HepG2 (cell line): ENCODE measurements around the gene HEXIM1. TPM values are rescaled to one million over a fixed set of nuclear protein-coding genes. Genes with fewer than 3 reads are reported as not detected.
A peak's percentile ranks its signal among the peaks of the same experiment; 100 is the strongest.

Experiments
- CBX5 ChIP-seq: sonication (generic); formaldehyde crosslinking; IDR thresholded peaks from 2 replicates; pipeline ENCODE4 v1.4.0; 2020; ENCODE audit warnings: missing genetic modification reagents, borderline replicate concordance
- GPN1 ChIP-seq: sonication (generic); formaldehyde crosslinking; IDR thresholded peaks from 2 replicates; pipeline ENCODE4 v1.5.1; 2020; ENCODE audit warnings: missing genetic modification reagents, borderline replicate concordance
- HNF4A ChIP-seq: sonication (generic); formaldehyde crosslinking; IDR thresholded peaks from 2 replicates; pipeline ENCODE4 v1.4.0; 2020; ENCODE audit warnings: missing genetic modification reagents
- IRF2 ChIP-seq: IDR thresholded peaks from 2 replicates; pipeline ENCODE4 v1.6.1; 2018; ENCODE audit warnings: missing genetic modification reagents, missing compliant biosample characterization
- MIER2 ChIP-seq: IDR thresholded peaks from 2 replicates; pipeline ENCODE4 v1.6.1; 2016; ENCODE audit warnings: missing biosample characterization, missing genetic modification reagents
- NR1H2 ChIP-seq: sonication (generic); formaldehyde crosslinking; IDR thresholded peaks from 2 replicates; pipeline ENCODE4 v1.8.1; 2022; ENCODE audit warnings: low read depth, missing genetic modification reagents, borderline replicate concordance
- PAF1 ChIP-seq: IDR thresholded peaks from 2 replicates; pipeline ENCODE4 v1.6.1; 2016; ENCODE audit warnings: missing genetic modification reagents, missing compliant biosample characterization
- RBAK ChIP-seq: sonication (generic); formaldehyde crosslinking; IDR thresholded peaks from 2 replicates; pipeline ENCODE4 v1.5.1; 2020; ENCODE audit warnings: mild to moderate bottlenecking, missing genetic modification reagents
- RFX1 ChIP-seq: fragments of 450-650 bp; IDR thresholded peaks from 2 replicates; pipeline ENCODE4 v1.6.1; 2017
- TEAD3 ChIP-seq: optimal IDR thresholded peaks from 2 replicates; pipeline ENCODE3; 2016; ENCODE audit warnings: borderline replicate concordance
- ZFAT ChIP-seq: sonication (generic); formaldehyde crosslinking; conservative IDR thresholded peaks from 2 replicates; pipeline ENCODE4 v1.8.1; 2023; ENCODE audit warnings: missing genetic modification reagents, inconsistent platforms
- ZFP36 ChIP-seq: fragments of 150-350 bp; IDR thresholded peaks from 2 replicates; pipeline ENCODE4 v1.6.1; 2018; ENCODE audit warnings: borderline replicate concordance, low read length, low read depth; ENCODE audit not compliant: partially characterized antibody
- ZFYVE20 ChIP-seq: sonication (generic); formaldehyde crosslinking; IDR thresholded peaks from 2 replicates; pipeline ENCODE4 v1.8.0; 2023; ENCODE audit warnings: low read depth, mild to moderate bottlenecking, moderate library complexity, missing genetic modification reagents, borderline replicate concordance
- ZNF121 ChIP-seq: sonication (generic); formaldehyde crosslinking; IDR thresholded peaks from 2 replicates; pipeline ENCODE4 v1.5.0; 2020; ENCODE audit warnings: mild to moderate bottlenecking, missing genetic modification reagents
- ZNF280B ChIP-seq: sonication (generic); formaldehyde crosslinking; IDR thresholded peaks from 2 replicates; pipeline ENCODE4 v1.5.0; 2020; ENCODE audit warnings: missing genetic modification reagents, mild to moderate bottlenecking, borderline replicate concordance
- ZNF768 ChIP-seq: sonication (generic); formaldehyde crosslinking; IDR thresholded peaks from 2 replicates; pipeline ENCODE4 v1.4.0; 2020; ENCODE audit warnings: missing genetic modification reagents
- polyA plus RNA-seq, 8 experiments: library from polyadenylated mRNA; depleted of rRNA in 3 of 8; stranded (reverse) in 7 of 8; unstranded in 1 of 8; fragments of >200 nt; fragmentation: Illumina TruSeq in 4 of 8; extraction: Trizol in 4 of 8; gene quantifications; 2 replicates each; pipeline versions ENCODE4 v1.2.1 to v1.2.3, GENCODE V29; 2011 to 2016; ENCODE audit warnings: low read depth in 4 of 8, missing spikeins in 1 of 8, mixed read lengths in 1 of 8; ENCODE audit not compliant: insufficient read depth in 1 of 8
- total RNA-seq, 5 experiments: library from RNA; depleted of rRNA; stranded (reverse); fragments of >200 nt; fragmentation: Illumina TruSeq; extraction: Trizol; gene quantifications; 2 replicates each; pipeline ENCODE4 v1.2.3, GENCODE V29; 2016; ENCODE audit warnings: low read depth in 1 of 5
- TF ChIP-seq, protein P1 (sequence below): sonication (generic); formaldehyde crosslinking; IDR thresholded peaks from 2 replicates; pipeline ENCODE4 v1.5.0; 2020; ENCODE audit warnings: missing genetic modification reagents
- TF ChIP-seq, protein P2 (sequence below): sonication (generic); formaldehyde crosslinking; IDR thresholded peaks from 2 replicates; pipeline ENCODE4 v1.4.0; 2020; ENCODE audit warnings: mild to moderate bottlenecking, low read depth, missing genetic modification reagents
- TF ChIP-seq, protein P3 (sequence below): IDR thresholded peaks from 2 replicates; pipeline ENCODE4 v1.6.1; 2016; ENCODE audit warnings: low read depth, control low read depth
- TF ChIP-seq, protein P4 (sequence below): sonication (generic); formaldehyde crosslinking; IDR thresholded peaks from 2 replicates; pipeline ENCODE4 v1.4.0; 2020; ENCODE audit warnings: missing genetic modification reagents, borderline replicate concordance
- TF ChIP-seq, protein P5 (sequence below): IDR thresholded peaks from 2 replicates; pipeline ENCODE4 v1.6.1; 2016; ENCODE audit warnings: mild to moderate bottlenecking

The HEXIM1 gene
- total and polyA plus RNA-seq, 2 of the 13 experiments (the other 11 are each of a cell fraction or from before 2014, with no cell fraction given), result 10.5 to 16.6 TPM

- no peak for TF ChIP-seq ZFYVE20 (CRISPR knock-in tag)
- TF ChIP-seq RBAK (CRISPR knock-in tag), result no peak
- no peak for TF ChIP-seq ZNF280B (CRISPR knock-in tag)
- TF ChIP-seq PAF1 (CRISPR knock-in tag), result no peak
- TF ChIP-seq, protein P1, sequence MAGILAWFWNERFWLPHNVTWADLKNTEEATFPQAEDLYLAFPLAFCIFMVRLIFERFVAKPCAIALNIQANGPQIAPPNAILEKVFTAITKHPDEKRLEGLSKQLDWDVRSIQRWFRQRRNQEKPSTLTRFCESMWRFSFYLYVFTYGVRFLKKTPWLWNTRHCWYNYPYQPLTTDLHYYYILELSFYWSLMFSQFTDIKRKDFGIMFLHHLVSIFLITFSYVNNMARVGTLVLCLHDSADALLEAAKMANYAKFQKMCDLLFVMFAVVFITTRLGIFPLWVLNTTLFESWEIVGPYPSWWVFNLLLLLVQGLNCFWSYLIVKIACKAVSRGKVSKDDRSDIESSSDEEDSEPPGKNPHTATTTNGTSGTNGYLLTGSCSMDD (CRISPR knock-in tag), result no peak
- peak; percentile 80 for TF ChIP-seq TEAD3 (CRISPR knock-in tag)
- no peak for TF ChIP-seq MIER2 (CRISPR knock-in tag)
- peak; percentile 36; the same call in 1 of the 2 replicates for TF ChIP-seq IRF2
- peak; percentile 42; the same call in 1 of the 2 replicates for TF ChIP-seq CBX5 (CRISPR knock-in tag)
- no peak for TF ChIP-seq ZFAT (CRISPR knock-in tag)
- TF ChIP-seq, protein P2, sequence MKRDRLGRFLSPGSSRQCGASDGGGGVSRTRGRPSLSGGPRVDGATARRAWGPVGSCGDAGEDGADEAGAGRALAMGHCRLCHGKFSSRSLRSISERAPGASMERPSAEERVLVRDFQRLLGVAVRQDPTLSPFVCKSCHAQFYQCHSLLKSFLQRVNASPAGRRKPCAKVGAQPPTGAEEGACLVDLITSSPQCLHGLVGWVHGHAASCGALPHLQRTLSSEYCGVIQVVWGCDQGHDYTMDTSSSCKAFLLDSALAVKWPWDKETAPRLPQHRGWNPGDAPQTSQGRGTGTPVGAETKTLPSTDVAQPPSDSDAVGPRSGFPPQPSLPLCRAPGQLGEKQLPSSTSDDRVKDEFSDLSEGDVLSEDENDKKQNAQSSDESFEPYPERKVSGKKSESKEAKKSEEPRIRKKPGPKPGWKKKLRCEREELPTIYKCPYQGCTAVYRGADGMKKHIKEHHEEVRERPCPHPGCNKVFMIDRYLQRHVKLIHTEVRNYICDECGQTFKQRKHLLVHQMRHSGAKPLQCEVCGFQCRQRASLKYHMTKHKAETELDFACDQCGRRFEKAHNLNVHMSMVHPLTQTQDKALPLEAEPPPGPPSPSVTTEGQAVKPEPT (CRISPR knock-in tag), result 0 out of 2 replicates have a peak, but pooled peaks have one; percentile 28
- TF ChIP-seq, protein P3, sequence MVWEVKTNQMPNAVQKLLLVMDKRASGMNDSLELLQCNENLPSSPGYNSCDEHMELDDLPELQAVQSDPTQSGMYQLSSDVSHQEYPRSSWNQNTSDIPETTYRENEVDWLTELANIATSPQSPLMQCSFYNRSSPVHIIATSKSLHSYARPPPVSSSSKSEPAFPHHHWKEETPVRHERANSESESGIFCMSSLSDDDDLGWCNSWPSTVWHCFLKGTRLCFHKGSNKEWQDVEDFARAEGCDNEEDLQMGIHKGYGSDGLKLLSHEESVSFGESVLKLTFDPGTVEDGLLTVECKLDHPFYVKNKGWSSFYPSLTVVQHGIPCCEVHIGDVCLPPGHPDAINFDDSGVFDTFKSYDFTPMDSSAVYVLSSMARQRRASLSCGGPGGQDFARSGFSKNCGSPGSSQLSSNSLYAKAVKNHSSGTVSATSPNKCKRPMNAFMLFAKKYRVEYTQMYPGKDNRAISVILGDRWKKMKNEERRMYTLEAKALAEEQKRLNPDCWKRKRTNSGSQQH (CRISPR knock-in tag), result no peak
- TF ChIP-seq GPN1, result no peak
- TF ChIP-seq, protein P4, sequence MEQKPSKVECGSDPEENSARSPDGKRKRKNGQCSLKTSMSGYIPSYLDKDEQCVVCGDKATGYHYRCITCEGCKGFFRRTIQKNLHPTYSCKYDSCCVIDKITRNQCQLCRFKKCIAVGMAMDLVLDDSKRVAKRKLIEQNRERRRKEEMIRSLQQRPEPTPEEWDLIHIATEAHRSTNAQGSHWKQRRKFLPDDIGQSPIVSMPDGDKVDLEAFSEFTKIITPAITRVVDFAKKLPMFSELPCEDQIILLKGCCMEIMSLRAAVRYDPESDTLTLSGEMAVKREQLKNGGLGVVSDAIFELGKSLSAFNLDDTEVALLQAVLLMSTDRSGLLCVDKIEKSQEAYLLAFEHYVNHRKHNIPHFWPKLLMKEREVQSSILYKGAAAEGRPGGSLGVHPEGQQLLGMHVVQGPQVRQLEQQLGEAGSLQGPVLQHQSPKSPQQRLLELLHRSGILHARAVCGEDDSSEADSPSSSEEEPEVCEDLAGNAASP (CRISPR knock-in tag), result 0 out of 2 replicates have a peak, but pooled peaks have one; percentile 40
- TF ChIP-seq ZNF121, result no peak
- TF ChIP-seq RFX1, result peak; percentile 80
- no peak; the same call in 1 of the 2 replicates for TF ChIP-seq HNF4A
- TF ChIP-seq NR1H2, result no peak
- TF ChIP-seq ZFP36, result no peak
- TF ChIP-seq, protein P5, sequence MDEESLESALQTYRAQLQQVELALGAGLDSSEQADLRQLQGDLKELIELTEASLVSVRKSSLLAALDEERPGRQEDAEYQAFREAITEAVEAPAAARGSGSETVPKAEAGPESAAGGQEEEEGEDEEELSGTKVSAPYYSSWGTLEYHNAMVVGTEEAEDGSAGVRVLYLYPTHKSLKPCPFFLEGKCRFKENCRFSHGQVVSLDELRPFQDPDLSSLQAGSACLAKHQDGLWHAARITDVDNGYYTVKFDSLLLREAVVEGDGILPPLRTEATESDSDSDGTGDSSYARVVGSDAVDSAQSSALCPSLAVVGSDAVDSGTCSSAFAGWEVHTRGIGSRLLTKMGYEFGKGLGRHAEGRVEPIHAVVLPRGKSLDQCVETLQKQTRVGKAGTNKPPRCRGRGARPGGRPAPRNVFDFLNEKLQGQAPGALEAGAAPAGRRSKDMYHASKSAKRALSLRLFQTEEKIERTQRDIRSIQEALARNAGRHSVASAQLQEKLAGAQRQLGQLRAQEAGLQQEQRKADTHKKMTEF (CRISPR knock-in tag), result peak; percentile 38
- no peak for TF ChIP-seq ZNF768 (CRISPR knock-in tag)
These were observed 24.1 kb upstream of the HEXIM1 start (continued) for GRCh38 chr17:45123930-45124796.
